NCI-H1048 (cell line): ENCODE measurements around the gene RXFP3.
"Not testable (repeated sequence)": the region's sequence is repeated elsewhere in the genome, so short reads cannot be mapped to it uniquely, and the experiment has no call there.

ENCODE experiments used
- DNase-seq: peaks from one replicate; lab custom pipeline; 2025; lab: John Stamatoyannopoulos, UW

RXFP3 gene, protein sequence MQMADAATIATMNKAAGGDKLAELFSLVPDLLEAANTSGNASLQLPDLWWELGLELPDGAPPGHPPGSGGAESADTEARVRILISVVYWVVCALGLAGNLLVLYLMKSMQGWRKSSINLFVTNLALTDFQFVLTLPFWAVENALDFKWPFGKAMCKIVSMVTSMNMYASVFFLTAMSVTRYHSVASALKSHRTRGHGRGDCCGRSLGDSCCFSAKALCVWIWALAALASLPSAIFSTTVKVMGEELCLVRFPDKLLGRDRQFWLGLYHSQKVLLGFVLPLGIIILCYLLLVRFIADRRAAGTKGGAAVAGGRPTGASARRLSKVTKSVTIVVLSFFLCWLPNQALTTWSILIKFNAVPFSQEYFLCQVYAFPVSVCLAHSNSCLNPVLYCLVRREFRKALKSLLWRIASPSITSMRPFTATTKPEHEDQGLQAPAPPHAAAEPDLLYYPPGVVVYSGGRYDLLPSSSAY

GRCh38 chr5:33936381-33937016, at the start of gene RXFP3:
TSS of gene RXFP3 (plus strand) at chr5:33936386. CDS start at chr5:33936741, 355 bp downstream.
- DNase-seq = no peak

DNA sequence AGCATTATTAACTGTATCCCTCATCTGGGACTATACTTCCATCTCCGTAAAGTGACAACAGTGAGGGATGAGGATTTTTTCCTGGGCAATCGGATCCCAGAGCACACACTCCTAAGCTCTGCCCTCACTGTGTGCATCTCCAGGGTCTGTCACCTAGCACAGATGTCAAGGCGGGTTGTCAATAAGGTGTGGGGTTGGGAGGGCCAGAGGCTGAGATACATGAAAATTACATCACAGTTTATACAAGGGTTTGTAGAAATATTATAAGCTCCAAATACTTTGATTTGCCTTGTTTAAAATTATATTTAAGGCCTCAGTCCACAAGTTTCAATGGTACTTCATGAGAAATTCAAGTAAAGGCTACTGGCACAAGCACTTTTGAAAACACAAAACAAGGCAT, 48.9 kb upstream of the RXFP3 start:
- no peak for DNase-seq

GRCh38 chr5:33888587-33888986, 47.6 kb upstream of the RXFP3 start:
- DNase-seq = no peak

DNA sequence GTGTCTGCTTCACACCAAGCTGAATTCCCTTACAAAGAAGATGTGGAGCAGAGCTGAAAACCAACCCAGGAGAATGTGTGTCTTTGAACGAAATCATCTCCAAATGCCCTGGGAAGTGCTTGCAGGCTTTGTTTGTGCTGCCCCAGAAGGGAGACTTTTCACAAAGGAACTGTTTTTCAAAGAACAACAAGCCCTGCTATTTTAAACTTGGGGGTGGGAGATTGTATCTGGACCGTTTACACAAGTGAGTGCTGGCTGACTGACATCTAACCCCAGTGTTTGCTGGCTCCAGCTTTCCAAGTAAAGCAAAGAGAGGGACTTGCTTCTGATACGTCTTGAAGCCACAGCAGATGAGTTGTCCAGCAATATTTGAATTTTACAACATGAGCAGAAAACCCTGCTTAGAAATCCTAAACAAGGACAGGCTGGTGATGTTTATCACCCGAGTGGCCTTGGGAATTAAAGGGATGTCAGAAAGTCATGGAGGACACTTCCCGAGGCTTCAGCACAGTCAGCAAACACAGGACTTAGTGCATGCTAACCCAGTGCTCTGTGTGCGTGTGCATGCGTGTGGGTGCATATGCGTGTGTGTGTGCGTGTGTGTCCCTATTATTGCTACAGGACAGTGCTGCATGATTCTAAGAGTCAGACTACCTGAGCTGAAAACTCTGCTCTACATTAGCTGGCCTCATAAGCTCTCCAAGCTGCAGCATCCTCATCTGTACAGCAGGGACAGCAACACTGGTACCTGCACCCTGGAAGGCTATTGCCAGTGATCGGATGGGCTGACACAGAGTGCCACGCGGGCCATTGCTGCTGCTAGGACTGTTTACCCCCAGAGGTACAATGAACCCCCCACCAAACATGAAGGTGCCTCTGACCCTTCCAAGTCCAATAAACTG, 45.8 kb upstream of the RXFP3 start:
- DNase-seq = no peak

GRCh38 chr5:33891446-33891787, 44.8 kb upstream of the RXFP3 start:
- no peak for DNase-seq

GRCh38 chr5:33891788-33892619, 44.2 kb upstream of the RXFP3 start, which contains the start of gene ADAMTS12:
TSS of gene ADAMTS12 (minus strand) at chr5:33891990. CDS start at chr5:33891856, 134 bp downstream.
- no peak for DNase-seq

DNA sequence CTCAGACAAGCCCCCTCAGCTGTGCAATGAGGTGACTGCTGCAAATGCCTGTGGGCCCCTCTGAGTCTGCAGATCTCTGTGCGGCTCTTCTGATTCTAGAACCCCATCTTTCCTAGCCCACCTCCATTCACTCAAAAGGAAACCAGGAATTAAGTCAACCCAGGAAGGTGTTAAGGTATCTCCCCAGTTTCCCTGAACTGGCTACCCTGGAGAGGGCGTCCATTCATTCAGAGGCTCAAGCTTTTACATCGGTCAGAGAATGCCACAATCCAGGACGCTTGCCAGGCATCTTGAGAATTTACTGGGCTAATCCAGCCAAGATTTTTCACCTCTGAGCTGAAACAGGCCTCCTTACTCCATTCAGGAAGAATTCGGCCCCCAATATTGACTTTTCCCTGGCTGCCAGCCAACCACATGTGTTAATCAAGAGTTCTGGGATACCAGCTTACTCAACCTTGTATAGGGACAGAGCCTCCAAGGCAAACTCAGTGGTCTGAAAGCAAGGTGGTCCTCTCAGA, 43.5 kb upstream of the RXFP3 start:
- no peak for DNase-seq

DNA sequence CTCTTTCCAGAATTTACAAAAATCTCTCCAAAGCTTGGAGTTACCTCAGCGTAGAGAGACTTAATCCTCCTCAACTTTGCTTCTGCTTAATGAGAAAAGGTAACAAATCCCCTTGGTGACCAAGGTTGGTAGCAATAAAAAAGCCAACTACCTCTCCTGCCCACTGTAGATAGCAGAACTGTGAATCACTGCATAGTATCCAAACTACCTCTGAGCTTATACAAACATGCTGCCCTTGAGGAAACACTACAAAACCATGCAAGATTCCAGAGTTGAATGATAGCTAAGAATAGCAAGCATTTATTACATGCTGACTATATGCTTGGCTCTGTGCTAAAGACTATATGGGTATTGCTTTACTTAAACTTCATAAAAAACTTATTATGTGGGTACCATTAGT, 41.6 kb upstream of the RXFP3 start:
- DNase-seq = no peak

DNA sequence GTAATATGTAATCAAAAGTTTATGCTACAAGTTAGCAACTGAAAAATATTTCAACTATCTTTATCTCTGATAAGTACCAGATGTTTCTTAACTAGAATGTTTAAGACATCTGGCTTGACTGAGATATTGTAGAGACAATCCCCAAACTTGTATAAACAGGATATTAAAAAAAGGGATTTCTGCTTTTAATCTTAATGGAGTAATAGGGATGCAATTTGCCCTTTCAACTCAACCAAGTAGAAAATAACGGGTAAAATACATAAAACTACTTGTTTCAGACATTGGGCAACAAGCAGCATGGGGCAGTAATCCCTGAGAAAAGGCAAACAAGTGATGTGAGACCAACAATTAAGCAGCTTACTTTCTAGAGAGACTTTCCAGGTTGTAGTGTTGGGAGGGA, 35.0 kb upstream of the RXFP3 start:
- DNase-seq = no peak

- no peak for DNase-seq
These were observed 33.1 kb upstream of the RXFP3 start for GRCh38 chr5:33903118-33903517.

DNA sequence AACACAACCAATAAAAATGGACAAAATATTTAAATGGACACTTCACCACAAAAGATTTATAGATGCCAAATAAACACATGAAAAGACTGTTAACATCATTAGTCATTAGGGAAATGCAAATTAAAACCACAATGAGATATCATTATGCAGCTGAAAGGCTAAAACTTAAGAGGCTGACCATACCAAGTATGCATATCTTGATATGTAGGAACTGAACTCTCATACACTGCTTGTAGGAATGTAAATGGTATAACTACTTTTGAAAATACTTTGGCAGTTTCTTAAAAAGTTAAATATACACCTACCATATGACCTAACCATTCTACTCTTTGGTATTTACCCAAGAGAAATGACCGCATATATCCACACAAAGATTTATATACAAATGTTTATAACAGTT, 30.8 kb upstream of the RXFP3 start:
- DNase-seq = no peak

- not testable (repeated sequence) for DNase-seq
These were observed 29.9 kb upstream of the RXFP3 start for GRCh38 chr5:33906248-33906647.

- not testable (repeated sequence) for DNase-seq
These were observed 21.3 kb upstream of the RXFP3 start for GRCh38 chr5:33914844-33915243.

GRCh38 chr5:33921002-33921401, 15.2 kb upstream of the RXFP3 start:
- no peak for DNase-seq

DNA sequence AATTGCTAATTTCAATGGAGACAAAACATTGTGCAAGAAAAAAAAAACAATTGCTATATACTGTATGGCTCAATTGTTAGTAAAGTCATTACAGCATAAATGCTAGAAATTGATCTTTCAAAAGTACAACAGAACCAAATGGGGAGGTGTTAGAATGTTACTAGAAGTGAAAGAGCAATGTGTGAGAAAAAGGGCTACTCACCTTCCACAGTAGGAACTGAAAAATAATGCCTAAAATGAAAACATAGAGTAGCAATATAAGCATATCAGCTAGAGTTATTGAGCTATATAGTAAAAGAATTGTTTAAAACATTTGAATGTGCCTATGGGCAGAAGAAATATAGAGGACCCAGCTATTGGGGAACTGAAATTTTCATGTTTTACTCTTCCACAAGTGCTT, 10.9 kb upstream of the RXFP3 start:
- DNase-seq = no peak

- no peak for DNase-seq
These were observed 8.5 kb upstream of the RXFP3 start for GRCh38 chr5:33927685-33928084.

DNA sequence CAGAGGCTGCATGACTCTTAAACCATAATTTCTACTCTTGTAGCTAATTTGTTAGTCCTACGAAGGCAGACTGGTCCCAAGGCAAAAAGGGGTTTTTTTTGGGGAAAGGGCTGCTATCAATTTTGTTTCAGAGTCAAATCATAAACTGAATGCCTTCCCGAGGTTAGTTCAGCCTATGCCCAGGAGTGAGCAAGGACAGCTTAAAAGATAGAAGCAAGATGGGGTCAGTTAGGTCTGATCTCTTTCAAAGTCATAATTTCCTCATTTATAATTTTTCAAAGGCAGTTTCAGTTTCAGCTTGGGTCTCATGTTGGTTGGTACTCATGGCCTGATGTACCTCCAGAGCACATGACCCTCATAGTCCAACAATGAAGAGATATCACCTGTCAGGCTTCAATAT, 7.9 kb upstream of the RXFP3 start:
- no peak for DNase-seq

GRCh38 chr5:33929925-33930690, 6.1 kb upstream of the RXFP3 start:
- DNase-seq = no peak

- no peak for DNase-seq
These were observed 5.0 kb upstream of the RXFP3 start for GRCh38 chr5:33931136-33931535.

DNA sequence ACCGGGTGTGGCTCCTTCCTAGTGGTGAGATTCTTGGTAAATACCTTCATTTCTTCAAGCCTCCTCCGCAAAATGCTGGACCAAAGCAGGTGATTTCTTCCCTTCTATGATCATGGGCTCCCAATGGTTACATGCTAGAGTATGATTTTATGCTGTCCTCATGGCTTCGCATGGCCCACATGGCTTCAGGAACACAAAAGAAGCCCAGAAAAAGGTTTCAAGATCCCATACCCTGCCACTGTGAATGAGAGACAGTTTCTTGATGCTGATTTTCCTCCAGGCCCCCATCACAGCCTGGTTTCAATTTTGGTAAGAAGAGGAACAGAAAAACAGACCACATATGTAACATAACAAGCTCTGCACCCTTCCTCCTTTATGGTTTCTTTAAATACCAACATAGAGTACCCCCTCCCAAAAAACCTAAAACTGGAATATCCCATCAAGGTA, 2.4 kb upstream of the RXFP3 start:
- DNase-seq = no peak
